Activated T-helper 2 cell treated with anti-CD3 and anti-CD28 coated beads, Interferon-gamma antibody, Interleukin-2, Interleukin-4, amounts not matched to agents 10 μg/mL and 5 μg/mL and 100 μg/mL, durations not matched to agents 14 hours and 24 hours and 36 hours (primary cell): ENCODE data around the gene RANBP9. TPM values are rescaled to one million over a fixed set of nuclear protein-coding genes. Genes with fewer than 3 reads are reported as not detected.

Source experiments
- DNase-seq: peaks from one replicate; pipeline ENCODE4 v3.0.0; 2021; ENCODE audit warnings: low spot score
- H3K27ac Mint-ChIP-seq: one replicate; pipeline ENCODE4 v1.8.0; 2021; ENCODE audit warnings: mixed read lengths
- H3K27me3 Mint-ChIP-seq: one replicate; pipeline ENCODE4 v1.8.0; 2021; ENCODE audit warnings: low read depth, mixed read lengths
- H3K36me3 Mint-ChIP-seq: one replicate; pipeline ENCODE4 v1.8.0; 2021; ENCODE audit warnings: low read depth, mixed read lengths
- H3K4me1 Mint-ChIP-seq: one replicate; pipeline ENCODE4 v1.8.0; 2021; ENCODE audit warnings: low read depth, mixed read lengths
- H3K4me3 Mint-ChIP-seq: one replicate; pipeline ENCODE4 v1.8.0; 2021; ENCODE audit warnings: low read depth, mild to moderate bottlenecking, moderate library complexity, mixed read lengths
- H3K9me3 Mint-ChIP-seq: one replicate; pipeline ENCODE4 v1.8.0; 2021; ENCODE audit warnings: mixed read lengths
- intact Hi-C: fragments of 100-400 bp; cut with micrococcal nuclease; formaldehyde crosslinking; loops from one replicate; pipeline ENCODE4 v1.15.1; 2023
- total RNA-seq: library from RNA; stranded (reverse); gene quantifications from 2 replicates; pipeline ENCODE4 v1.2.3, GENCODE V29; 2022

RANBP9 gene
- total RNA-seq, 1 donor from 2014 or later = 55.7 TPM

GRCh38 chr6:13703496-13703895, 8.1 kb downstream of the RANBP9 start:
- H3K9me3 Mint-ChIP-seq = no peaks in the 10 kb centered on the region
- peaks cover 15% of the 10 kb centered on the region for H3K36me3 Mint-ChIP-seq
- intact Hi-C loops = no loop called here
- no peak for DNase-seq
- no peak overlapping the region for H3K27ac Mint-ChIP-seq
- H3K27me3 Mint-ChIP-seq = no peaks in the 10 kb centered on the region
- no peak overlapping the region for H3K4me3 Mint-ChIP-seq
- peaks cover 22% of the 10 kb centered on the region for H3K4me1 Mint-ChIP-seq

GRCh38 chr6:13702809-13703302, 8.8 kb downstream of the RANBP9 start:
- Mint-ChIP-seq H3K27me3 (no peaks in the 10 kb centered on the region), H3K36me3 (peaks cover 18% of the 10 kb centered on the region), H3K9me3 (no peaks in the 10 kb centered on the region), H3K4me3 (no peak overlapping the region), H3K4me1 (peaks cover 20% of the 10 kb centered on the region), H3K27ac (no peak overlapping the region)
- intact Hi-C loops = no loop called here
- DNase-seq = no peak

GRCh38 chr6:13700232-13700631, 11.4 kb downstream of the RANBP9 start:
- H3K4me3 Mint-ChIP-seq = no peak overlapping the region
- no peak overlapping the region for H3K27ac Mint-ChIP-seq
- H3K4me1 Mint-ChIP-seq = peaks cover 36% of the 10 kb centered on the region
- DNase-seq = no peak
- intact Hi-C loops = no loop called here
- H3K36me3 Mint-ChIP-seq = peaks cover 30% of the 10 kb centered on the region
- H3K9me3 Mint-ChIP-seq = no peaks in the 10 kb centered on the region
- H3K27me3 Mint-ChIP-seq = no peaks in the 10 kb centered on the region

GRCh38 chr6:13698715-13699114, 12.9 kb downstream of the RANBP9 start:
- H3K27me3 Mint-ChIP-seq = no peaks in the 10 kb centered on the region
- H3K36me3 Mint-ChIP-seq = peaks cover 44% of the 10 kb centered on the region
- intact Hi-C loops = no loop called here

GRCh38 chr6:13697857-13698256, 13.8 kb downstream of the RANBP9 start:
- peaks cover 45% of the 10 kb centered on the region for H3K4me1 Mint-ChIP-seq
- peaks cover 48% of the 10 kb centered on the region for H3K36me3 Mint-ChIP-seq
- no peak overlapping the region for H3K27ac Mint-ChIP-seq
- no peak for DNase-seq
- H3K4me3 Mint-ChIP-seq = no peak overlapping the region
- no peaks in the 10 kb centered on the region for H3K27me3 Mint-ChIP-seq
- intact Hi-C loops = no loop called here
- H3K9me3 Mint-ChIP-seq = no peaks in the 10 kb centered on the region

More at GRCh38 chr6:13698715-13699114, 12.9 kb downstream of the RANBP9 start:
- no peak for DNase-seq
- Mint-ChIP-seq H3K9me3 (no peaks in the 10 kb centered on the region), H3K27ac (no peak overlapping the region), H3K4me1 (peaks cover 45% of the 10 kb centered on the region), H3K4me3 (no peak overlapping the region)

GRCh38 chr6:13696226-13696625, 15.4 kb downstream of the RANBP9 start:
- Mint-ChIP-seq H3K36me3 (peaks cover 48% of the 10 kb centered on the region), H3K27ac (no peak overlapping the region), H3K4me3 (no peak overlapping the region), H3K9me3 (no peaks in the 10 kb centered on the region), H3K4me1 (peaks cover 42% of the 10 kb centered on the region), H3K27me3 (no peaks in the 10 kb centered on the region)
- intact Hi-C loops = no loop called here
- DNase-seq = no peak

- peaks cover 53% of the 10 kb centered on the region for H3K36me3 Mint-ChIP-seq
Observed at GRCh38 chr6:13695252-13695651, 16.4 kb downstream of the RANBP9 start.

GRCh38 chr6:13694562-13694961, 17.1 kb downstream of the RANBP9 start:
- Mint-ChIP-seq H3K27me3 (no peaks in the 10 kb centered on the region), H3K4me3 (no peak overlapping the region), H3K9me3 (peaks cover 3% of the 10 kb centered on the region), H3K4me1 (peaks cover 45% of the 10 kb centered on the region), H3K27ac (peak overlapping the region; percentile 33), H3K36me3 (peaks cover 58% of the 10 kb centered on the region)
- intact Hi-C loops = no loop called here
- no peak for DNase-seq

More at GRCh38 chr6:13695252-13695651, 16.4 kb downstream of the RANBP9 start:
- peak overlapping the region; percentile 33 for H3K27ac Mint-ChIP-seq
- H3K27me3 Mint-ChIP-seq = no peaks in the 10 kb centered on the region
- DNase-seq = no peak
- peaks cover 40% of the 10 kb centered on the region for H3K4me1 Mint-ChIP-seq
- peak overlapping the region; percentile 9 for H3K4me3 Mint-ChIP-seq
- H3K9me3 Mint-ChIP-seq = no peaks in the 10 kb centered on the region
- intact Hi-C loops = no loop called here

- peaks cover 6% of the 10 kb centered on the region for H3K9me3 Mint-ChIP-seq
- peaks cover 50% of the 10 kb centered on the region for H3K36me3 Mint-ChIP-seq
- no peak for DNase-seq
- no peak overlapping the region for H3K4me3 Mint-ChIP-seq
- peak overlapping the region; percentile 47 for H3K27ac Mint-ChIP-seq
- H3K27me3 Mint-ChIP-seq = no peaks in the 10 kb centered on the region
- intact Hi-C loops = loop anchor here (2.0 kb wide), 1 partner anchor 19 kb away; no protein-coding TSS in a partner anchor
- peaks cover 43% of the 10 kb centered on the region for H3K4me1 Mint-ChIP-seq
Observed at GRCh38 chr6:13689511-13690256, 22.0 kb downstream of the RANBP9 start.

GRCh38 chr6:13688692-13689196, 22.9 kb downstream of the RANBP9 start:
- no peak overlapping the region for H3K4me3 Mint-ChIP-seq
- intact Hi-C loops = loop anchor here (2.0 kb wide), 1 partner anchor 20 kb away; no protein-coding TSS in a partner anchor
- H3K27me3 Mint-ChIP-seq = no peaks in the 10 kb centered on the region
- peak overlapping the region; percentile 15 for H3K27ac Mint-ChIP-seq
- H3K36me3 Mint-ChIP-seq = peaks cover 44% of the 10 kb centered on the region
- peaks cover 6% of the 10 kb centered on the region for H3K9me3 Mint-ChIP-seq
- no peak for DNase-seq
- H3K4me1 Mint-ChIP-seq = peaks cover 47% of the 10 kb centered on the region

GRCh38 chr6:13687917-13688351, 23.7 kb downstream of the RANBP9 start:
- Mint-ChIP-seq H3K36me3 (peaks cover 43% of the 10 kb centered on the region), H3K27me3 (no peaks in the 10 kb centered on the region), H3K4me3 (no peak overlapping the region), H3K27ac (peak overlapping the region; percentile 53), H3K4me1 (peaks cover 49% of the 10 kb centered on the region), H3K9me3 (peaks cover 6% of the 10 kb centered on the region)
- DNase-seq = no peak
- intact Hi-C loops = loop anchor here (2.0 kb wide), 1 partner anchor 21 kb away; no protein-coding TSS in a partner anchor

- no peak overlapping the region for H3K4me3 Mint-ChIP-seq
- H3K27ac Mint-ChIP-seq = no peak overlapping the region
- peaks cover 46% of the 10 kb centered on the region for H3K36me3 Mint-ChIP-seq
- peaks cover 54% of the 10 kb centered on the region for H3K4me1 Mint-ChIP-seq
- H3K27me3 Mint-ChIP-seq = no peaks in the 10 kb centered on the region
- DNase-seq = no peak
- peaks cover 9% of the 10 kb centered on the region for H3K9me3 Mint-ChIP-seq
- intact Hi-C loops = no loop called here
Observed at GRCh38 chr6:13684855-13685254, 26.8 kb downstream of the RANBP9 start.

- Mint-ChIP-seq H3K27ac (peak overlapping the region; percentile 24), H3K36me3 (peaks cover 54% of the 10 kb centered on the region), H3K4me1 (peaks cover 46% of the 10 kb centered on the region), H3K4me3 (no peak overlapping the region), H3K27me3 (no peaks in the 10 kb centered on the region), H3K9me3 (peaks cover 13% of the 10 kb centered on the region)
- intact Hi-C loops = no loop called here
- no peak for DNase-seq
Observed at GRCh38 chr6:13683038-13683437, 28.6 kb downstream of the RANBP9 start.
